Muscle of back (tissue), 13 donors: ENCODE measurements around the gene PMS1. TPM values are rescaled to one million over a fixed set of nuclear protein-coding genes. Genes with fewer than 3 reads are reported as not detected.
"Not testable (repeated sequence)": the region's sequence is repeated elsewhere in the genome, so short reads cannot be mapped to it uniquely, and the experiment has no call there.

Source experiments
- DNase-seq, 3 donors: peaks; one replicate each; pipeline versions ENCODE4 v3.0.0 to v3.0.0-alpha.2; 2013
- long read RNA-seq, 9 donors: transcript quantifications; one replicate each; lab custom pipeline, GENCODE V29; 2026
- polyA plus RNA-seq, 10 donors: library from polyadenylated mRNA; unstranded; fragments of 120-200 nt; gene quantifications; one replicate each; pipeline ENCODE4 v1.2.1, GENCODE V29; 2013; ENCODE audit not compliant: insufficient read length in 10 of 10

Gene PMS1
- 10 to 100 TPM; 23.6 to 35.8 (median 29.9) TPM for polyA plus RNA-seq
- long read RNA-seq, donor 1, partial matches to known transcripts: 0 of 2 reads
- long read RNA-seq, donor 1, other reads (novel, unspliced or antisense): 0 of 2 reads
- long read RNA-seq, donor 2, partial matches to known transcripts: 0 of 4 reads
- long read RNA-seq, donor 2, other reads (novel, unspliced or antisense): 0 of 4 reads
- long read RNA-seq, donor 3: 0 reads
- long read RNA-seq, donor 4, partial matches to known transcripts: 18 of 32 reads
- long read RNA-seq, donor 4, other reads (novel, unspliced or antisense): 11 of 32 reads
- long read RNA-seq, donor 5: 0 reads
- long read RNA-seq, donor 6, partial matches to known transcripts: 0 of 2 reads
- long read RNA-seq, donor 6, other reads (novel, unspliced or antisense): 0 of 2 reads
- long read RNA-seq, donor 7, partial matches to known transcripts: 0 of 4 reads
- long read RNA-seq, donor 7, other reads (novel, unspliced or antisense): 0 of 4 reads
- long read RNA-seq, donor 8, partial matches to known transcripts: 0 of 2 reads
- long read RNA-seq, donor 8, other reads (novel, unspliced or antisense): 0 of 2 reads
- long read RNA-seq, donor 9, partial matches to known transcripts: 0 of 1 reads
- long read RNA-seq, donor 9, other reads (novel, unspliced or antisense): 0 of 1 reads

DNA sequence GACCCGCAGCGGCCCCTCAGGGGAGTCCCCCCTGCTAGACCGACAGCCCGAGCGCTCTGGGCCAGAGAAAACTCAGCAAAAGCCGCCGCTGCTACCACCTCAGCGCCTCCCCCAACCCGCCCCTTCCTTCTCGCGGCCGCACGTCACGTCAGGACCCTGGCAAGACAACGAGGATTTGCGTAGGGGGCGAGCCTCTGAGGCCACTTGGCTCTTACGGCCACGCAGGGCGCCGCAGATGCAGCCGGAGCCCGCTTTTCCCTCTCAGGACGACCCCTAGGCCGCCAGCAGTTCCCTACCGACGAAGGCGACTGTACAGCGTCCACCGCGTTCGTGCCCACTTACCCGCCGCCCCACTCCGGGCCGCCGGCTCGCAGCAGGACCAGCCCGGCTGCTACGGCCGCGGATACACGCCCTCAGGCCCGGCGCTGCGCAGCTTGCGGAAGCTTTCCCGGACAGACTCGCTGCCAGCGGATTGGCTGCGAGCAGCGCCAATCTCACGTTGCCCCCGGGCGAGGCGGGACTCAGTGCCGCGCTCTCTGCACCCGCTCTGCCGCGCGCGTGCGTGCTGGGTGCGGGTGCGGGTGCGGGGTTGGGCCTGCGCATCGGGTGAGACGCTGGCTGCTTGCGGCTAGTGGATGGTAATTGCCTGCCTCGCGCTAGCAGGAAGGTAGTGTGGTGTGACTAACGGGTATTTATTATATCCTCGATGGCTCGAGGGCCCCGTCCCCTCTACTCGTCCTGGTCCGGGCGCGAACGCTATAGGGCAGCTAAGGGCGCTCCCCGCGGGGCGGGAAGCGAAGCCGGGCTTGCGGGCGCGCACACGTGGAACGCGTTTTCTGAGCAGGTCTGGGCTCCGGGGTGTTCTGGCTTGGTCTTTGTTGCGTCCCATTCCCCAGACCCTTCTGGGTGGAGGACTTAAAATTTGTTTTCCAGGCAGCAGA lies at the start of gene PMS1, which contains the start of gene ORMDL1:
TSS of gene PMS1 (plus strand) at position 524 of the 941 bp plus-strand sequence. CDS start 7,360 bp downstream, outside the sequence.
TSS of gene ORMDL1 (minus strand) at position 413 of the 941 bp plus-strand sequence. CDS start 1,744 bp downstream, outside the sequence.
- peak; percentile 96 to 99 (median 97) for DNase-seq

DNA sequence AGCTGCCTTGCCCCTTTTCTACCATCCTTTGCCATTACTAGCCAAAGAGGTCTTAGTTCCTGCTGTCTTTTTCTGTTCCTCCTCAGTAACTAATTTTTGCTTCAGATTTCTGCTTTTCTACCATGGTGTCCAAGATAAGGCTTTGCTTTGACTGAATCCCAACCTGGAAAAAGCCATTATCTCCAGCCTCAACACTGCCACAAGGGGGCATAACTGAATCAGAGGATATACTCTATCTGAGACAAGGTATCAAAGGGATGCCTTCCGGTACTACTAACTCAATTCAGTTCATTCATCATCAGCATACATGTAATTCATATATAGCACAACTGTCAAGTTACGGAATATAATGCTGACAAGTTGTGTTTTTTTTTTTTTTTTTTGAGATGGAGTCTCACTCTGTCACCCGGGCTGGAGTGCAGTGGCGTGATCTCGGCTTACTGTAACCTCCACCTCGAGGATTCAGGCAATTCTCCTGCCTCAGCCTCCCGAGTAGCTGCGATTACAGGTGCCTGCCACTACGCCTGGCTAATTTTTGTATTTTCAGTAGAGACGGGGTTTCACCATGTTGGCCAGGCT lies 33.1 kb upstream of the PMS1 start:
- peak in 1 of 3 donors; percentile 30 for DNase-seq

DNA sequence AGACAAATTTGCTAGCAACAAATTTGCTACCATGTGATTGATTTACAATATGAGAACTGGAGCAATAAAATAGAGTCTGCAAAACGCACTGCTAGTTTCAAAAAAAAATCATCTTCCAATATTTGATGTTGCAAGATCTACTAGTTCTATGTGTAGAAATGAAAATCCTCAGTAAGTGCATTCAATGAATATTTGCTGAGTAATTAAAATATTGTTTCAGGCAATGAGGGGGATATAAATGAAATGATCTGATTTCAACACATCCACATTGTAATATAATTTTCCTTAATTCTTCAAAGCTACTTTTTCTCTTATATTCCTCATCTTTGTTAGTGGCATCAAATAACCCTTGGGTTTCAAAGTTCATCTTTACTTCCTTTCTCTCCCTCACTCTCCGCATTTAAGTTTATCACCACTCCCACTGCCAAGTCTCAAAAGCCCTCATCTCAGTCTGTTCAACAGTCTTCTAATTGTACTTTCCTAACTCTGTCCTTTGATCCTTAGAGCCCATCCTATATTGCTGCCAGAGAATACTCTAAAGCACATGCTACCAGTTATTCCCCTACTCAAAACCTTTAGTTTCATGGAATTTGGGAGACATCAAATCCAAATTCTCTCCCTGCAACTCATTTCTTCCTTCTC lies 27.8 kb upstream of the PMS1 start:
- no peak for DNase-seq

DNA sequence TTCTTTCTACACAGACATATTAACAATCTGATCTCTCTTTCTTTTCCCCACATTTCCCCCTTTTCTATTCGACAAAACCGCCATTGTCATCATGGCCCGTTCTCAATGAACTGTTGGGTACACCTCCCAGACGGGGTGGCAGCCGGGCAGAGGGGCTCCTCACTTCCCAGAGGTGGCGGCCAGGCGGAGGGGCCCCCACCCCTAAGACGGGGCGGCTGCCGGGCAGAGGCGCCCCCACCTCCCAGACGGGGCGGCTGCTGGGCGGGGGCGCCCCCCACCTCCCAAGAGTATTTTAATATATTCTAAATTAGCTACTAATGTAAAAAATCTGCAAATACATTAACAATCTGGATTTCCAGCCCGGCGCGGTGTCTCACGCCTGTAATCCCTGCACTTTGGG lies 24.1 kb upstream of the PMS1 start:
- DNase-seq: not testable (repeated sequence)

DNA sequence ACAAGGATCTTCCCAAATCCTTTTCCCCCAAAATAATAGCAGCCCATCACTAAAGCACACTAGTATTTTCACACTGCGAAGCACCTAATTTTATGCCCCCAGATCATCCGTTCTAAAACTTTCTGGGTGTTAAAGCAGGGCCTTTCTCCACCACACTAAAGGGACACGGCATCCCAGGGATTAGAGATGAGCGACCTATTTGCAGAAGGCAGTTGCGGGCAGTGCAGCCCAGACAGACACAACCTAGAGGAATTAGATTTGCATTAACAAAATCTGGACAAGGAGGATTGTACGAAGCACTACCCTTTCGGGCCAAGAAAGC lies 22.1 kb upstream of the PMS1 start:
- no peak for DNase-seq

DNA sequence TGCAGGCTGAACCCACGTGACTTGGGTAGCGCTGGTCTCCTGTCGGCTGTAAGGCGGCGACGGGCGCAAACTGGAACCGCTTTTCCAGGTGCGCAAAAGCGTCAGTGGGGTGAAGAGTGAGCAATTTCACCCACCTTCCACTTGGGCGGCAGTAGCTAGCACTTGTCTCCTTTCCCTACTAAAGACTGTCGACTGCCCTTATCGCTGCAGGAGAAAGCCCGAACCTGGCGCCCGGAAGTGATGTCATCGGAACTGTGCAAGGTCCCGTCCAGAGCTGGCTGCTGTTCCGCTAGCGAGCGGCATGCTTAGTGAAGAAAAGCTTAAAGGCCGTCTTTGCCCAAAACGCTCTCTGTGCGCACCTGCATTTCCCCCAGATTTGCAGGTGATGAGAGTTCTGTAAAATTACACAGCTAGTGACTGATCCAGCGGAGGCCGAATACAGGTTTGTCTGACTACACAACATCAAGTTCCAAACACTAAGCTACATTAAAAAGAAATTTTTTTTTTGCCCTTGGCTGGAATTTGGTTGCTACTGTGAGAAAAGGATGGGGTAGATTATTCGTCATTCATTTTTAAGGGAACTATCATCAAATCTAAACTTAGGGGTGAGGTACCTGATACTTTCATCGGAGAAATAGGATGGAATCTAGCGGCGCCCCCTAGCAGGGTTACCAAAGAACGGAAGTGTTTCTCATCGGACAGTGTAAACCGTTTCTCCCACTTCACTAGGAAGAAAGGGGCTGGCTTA lies 21.5 kb upstream of the PMS1 start, which contains the start of gene OSGEPL1:
TSS of gene OSGEPL1 (minus strand) at position 242 of the 748 bp plus-strand sequence. CDS start 1,152 bp downstream, outside the sequence.
- peak; percentile 93 to 98 (median 95) for DNase-seq

DNA sequence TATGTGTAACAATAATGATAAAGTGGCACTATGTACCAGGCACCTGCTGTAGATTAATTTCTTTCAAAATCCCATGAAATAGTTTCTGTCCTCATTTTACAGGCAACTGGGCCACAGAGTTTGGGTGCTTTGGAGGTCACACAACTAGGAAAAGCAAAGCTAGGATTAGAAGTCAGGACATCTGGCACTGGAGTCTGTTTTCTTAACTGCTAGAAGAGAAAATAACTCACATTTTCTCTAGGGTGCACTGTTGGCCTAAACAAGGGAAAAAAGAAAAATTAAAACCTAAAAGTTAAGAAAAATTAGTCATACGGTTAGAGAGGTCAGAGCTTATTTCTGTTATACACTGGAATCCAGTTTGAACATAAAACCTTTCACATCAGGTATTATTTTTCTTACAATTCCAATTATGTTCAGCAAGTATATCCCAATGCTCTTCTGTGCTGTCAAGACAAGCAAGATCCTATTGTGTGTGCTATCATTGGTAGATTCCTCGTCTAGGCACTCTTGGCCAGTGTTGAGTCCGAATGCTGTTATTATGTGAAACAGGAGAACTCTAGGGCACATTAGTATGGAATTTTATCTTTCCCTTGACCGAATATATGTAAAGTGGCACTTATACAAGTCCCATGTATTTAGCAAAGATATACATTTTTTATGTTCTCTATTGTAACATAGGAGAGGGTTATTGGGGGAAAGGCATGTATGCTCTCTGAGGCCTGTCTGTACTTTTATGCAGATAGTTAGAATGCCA lies 20.2 kb upstream of the PMS1 start:
- peak in 2 of 3 donors; percentile 10 to 47 for DNase-seq

DNA sequence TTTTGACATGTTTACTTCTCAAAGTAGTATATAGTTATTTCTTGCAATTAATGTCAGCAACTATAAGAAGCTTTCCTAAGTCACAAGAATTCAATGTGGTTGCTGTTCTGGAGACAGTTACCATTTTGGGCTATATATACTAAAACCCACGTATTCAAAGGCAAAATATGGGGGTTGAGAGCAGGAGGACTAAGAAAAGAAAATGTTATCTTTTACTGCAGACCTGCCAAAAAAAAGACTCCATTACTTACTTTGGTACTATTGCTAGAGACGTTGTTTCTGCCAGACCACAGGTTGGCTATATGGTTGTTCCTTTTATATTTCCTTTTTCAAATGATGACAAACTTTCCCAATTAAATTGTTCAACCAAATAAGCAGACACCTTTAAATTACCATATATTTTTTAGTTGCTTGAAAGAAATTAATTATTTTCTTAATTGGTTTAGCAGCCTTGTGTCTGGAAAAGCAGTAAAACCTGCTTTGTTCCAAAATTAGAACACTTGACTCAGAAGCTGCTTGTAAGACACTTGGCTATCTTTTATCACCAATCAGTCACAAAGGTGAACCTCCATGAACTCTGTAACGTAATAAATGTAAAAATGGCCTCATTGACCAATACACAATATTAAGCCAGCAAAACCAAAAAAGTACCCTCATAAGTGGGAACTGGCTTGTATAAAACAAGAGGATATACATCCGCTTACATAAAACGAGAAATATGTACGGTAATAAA lies 13.5 kb upstream of the PMS1 start:
- no peak for DNase-seq

DNA sequence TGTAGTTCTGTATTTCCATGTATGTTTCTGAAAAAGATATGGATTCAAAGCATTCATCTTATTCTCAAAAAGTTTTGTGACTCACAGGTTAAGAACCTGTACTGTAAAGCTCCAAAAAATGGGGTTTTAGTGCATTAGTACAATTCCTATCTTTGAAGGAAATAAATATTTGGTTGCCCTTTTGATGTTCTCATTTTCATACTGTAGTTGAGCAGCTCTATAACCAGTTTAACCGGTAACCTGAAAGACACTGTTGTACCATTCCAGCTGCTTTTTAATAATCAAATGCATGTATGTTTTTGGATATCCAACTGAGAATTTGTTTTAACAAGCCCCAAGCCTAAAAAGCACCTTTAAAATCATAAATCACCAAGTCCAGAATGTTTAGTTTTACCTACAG lies 12.0 kb upstream of the PMS1 start:
- DNase-seq: no peak

DNA sequence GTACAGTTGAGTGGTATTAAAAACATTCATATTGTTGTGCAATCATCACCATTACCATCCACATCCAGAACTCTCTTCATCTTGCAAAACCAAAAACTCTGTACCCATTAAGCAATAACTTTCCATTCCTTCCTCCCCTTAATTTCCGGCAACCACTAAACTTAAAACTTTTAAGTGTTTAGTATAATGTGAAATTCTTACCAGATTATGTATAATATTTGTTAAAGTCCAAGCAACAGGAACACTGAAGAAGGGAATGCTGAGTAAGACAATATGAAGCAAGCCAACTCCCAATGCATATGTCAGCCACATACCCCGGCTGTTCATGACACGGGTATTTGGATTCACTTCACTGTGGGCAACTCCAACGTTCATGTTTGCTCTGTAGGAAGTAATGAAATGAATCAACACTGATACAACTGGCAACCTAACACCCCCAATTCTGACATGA lies 2.0 kb upstream of the PMS1 start:
- DNase-seq: no peak

DNA sequence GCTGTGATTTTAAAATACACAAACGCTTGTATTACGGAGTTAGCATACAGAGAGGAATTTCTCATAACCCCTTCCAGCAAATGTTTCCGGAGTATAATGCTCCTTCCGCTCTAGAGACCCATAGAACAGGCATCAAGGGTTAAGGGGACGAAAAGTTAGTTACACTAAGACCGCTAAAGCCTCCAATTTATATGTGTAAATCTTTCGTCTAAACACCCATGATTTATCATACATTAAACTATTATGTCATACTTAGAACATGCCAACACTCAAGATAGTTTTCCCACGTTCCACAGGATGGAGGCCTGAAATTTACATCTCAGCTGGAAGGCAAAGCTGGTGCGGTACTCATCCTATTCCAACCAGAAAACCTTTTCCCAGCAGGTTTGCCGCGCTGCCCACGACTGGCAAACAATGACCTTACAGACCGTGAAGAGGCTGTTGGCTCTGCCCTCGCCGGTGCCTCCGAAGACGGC lies 761 bp upstream of the PMS1 start:
- DNase-seq: no peak

DNA sequence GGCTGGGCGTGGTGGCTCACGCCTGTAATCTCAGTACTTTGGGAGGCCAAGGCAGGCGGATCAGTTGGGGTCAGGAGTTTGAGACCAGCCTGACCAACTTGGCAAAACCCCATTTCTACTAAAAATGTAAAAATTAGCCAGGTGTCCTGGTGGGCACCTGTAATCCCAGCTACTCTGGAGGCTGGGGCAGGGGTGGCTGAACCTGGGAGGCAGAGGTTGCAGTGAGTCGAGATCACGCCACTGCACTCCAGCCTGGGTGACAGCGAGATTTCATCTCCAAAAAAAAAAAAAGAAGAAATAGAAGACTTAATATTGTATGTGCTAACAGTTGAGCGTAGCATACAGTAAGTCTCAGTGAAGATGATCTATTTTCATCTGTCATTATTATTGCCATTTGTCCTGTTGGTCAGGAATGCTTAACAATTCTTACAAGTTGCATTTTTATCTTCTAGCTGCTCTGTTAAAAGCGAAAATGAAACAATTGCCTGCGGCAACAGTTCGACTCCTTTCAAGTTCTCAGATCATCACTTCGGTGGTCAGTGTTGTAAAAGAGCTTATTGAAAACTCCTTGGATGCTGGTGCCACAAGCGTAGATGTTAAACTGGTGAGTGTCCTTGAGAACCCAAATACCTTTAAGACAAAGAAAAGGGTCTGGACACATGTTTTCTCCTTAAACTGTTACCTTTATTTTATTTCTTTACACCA lies 7.2 kb downstream of the PMS1 start:
- no peak for DNase-seq

DNA sequence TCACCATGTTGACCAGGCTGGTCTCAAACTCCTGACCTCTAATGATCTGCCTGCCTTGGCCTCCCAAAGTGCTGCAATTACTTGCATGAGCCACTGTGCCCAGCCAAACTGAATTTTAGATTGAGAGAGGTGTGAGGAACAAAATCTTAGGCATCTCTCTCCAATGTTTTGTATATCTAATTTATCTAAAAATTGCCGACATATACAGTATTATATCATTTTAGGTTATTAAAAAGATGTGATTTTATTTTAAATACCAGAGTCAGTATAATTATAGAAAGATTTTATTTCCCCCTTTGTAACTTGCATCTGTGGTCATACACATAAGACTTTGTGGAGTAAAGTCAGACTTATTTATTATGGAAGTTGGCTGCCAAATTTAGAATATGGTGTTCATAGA lies 10.1 kb downstream of the PMS1 start:
- no peak for DNase-seq

DNA sequence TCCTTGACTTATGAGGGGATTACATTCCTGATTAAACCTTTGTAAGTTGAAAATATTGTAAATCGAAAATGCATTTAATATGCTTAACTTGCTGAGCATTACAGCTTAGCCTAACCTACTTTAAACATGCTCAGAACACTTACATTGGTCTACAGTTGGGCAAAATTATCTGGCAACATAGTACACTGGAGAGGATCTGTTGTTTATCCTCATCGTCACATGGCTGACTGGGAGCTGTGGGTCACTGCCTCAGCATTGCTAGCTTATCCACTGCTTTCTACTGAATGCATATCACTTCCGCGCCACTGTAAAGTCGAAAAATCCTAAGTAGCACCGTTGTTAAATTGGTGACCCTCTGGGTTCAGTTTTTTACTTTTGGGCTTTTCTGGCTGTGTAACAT lies 13.7 kb downstream of the PMS1 start:
- no peak for DNase-seq

DNA sequence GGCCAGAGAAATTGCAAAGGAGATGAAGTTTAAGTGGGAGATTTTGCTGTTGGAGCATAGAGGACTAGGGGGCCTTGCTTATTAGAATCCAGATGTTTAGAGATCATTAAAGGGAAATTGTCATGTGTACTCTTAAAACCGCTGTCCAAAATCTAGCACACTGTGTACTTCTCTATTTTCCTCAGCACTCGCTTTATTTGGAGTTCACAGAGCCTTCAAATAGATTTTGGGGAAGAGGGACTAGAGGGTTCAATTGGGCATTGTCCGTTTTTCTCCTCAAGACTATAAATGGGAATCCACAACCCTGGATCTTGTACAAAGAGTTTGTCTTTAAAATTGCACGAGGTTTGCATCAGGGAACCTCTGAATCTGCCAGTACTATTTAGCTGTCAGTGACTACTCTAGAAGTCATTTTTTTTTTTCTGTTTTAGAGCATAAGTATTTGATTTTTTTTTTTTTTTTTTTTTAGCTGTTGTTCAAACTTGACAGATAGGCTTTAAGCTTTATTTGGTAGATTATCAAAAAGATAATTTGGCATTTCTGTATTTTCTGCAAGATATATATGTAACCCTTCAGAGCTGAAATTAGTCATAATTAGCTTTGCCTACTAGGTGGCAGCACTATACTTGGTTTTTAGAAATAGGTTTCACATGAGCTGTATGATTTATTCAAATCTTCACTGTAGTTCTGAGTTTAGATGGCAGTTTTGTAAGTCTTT lies 14.2 kb downstream of the PMS1 start:
- DNase-seq: peak; percentile 11 to 45 (median 26)

DNA sequence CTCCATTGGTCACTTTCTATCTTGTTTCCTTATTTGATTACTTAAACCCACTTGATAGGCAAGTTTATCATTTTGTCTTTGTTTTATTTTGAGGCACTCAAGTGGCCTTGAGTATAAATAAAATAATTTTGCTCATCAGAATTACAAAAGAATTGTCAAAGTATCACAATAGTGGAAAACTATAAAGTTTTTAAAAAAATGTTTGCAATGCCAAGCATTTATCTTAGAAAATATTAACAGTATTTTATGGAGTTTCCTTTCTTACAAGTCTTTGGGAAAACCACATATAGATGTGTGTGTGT lies 14.7 kb downstream of the PMS1 start:
- no peak for DNase-seq

DNA sequence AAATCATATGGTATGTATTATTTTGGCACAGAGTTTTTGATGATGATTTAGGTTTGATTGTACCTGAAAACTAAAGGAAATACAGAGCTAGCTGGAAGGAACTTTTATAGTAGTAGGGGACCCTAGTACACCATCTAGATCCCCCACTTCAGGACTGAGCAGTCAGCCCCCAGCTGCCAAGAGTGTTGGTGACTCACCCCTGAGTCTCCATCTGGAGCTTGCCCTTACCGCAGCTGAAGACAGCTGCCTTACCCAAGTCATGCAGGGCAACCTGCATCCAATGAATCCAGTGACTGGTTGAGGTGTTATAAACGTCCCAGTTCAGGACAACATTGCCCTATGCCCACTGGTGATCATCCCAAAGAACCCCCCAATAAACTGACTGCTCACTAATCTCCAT lies 15.3 kb downstream of the PMS1 start:
- no peak for DNase-seq
